Activated T-helper 17 cell treated with anti-CD3 and anti-CD28 coated beads, Interleukin-2, amount 50 U/mL, for 72 hours (primary cell): ENCODE results near the gene IGHMBP2. TPM values are rescaled to one million over a fixed set of nuclear protein-coding genes. Genes with fewer than 3 reads are reported as not detected.

ENCODE experiments used
- ATAC-seq: fragments of 150-1000 bp; cut with Tn5 transposase; replicated peaks from 2 replicates; pipeline ENCODE4 v1.10.0; 2021; ENCODE audit warnings: mild to moderate bottlenecking, moderate library complexity
- H3K27ac Mint-ChIP-seq: one replicate; pipeline ENCODE4 v1.8.0; 2022; ENCODE audit warnings: mixed read lengths
- H3K27me3 Mint-ChIP-seq: one replicate; pipeline ENCODE4 v1.8.0; 2022; ENCODE audit warnings: mixed read lengths
- H3K36me3 Mint-ChIP-seq: one replicate; pipeline ENCODE4 v1.8.0; 2022; ENCODE audit warnings: low read depth, mild to moderate bottlenecking, mixed read lengths
- H3K4me1 Mint-ChIP-seq: one replicate; pipeline ENCODE4 v1.8.0; 2022; ENCODE audit warnings: mixed read lengths
- H3K4me3 Mint-ChIP-seq: one replicate; pipeline ENCODE4 v1.8.0; 2022; ENCODE audit warnings: mild to moderate bottlenecking, mixed read lengths
- H3K9me3 Mint-ChIP-seq: one replicate; pipeline ENCODE4 v1.8.0; 2022; ENCODE audit warnings: mixed read lengths
- total RNA-seq, 2 donors: library from RNA; stranded (reverse); gene quantifications; one replicate each; pipeline ENCODE4 v1.2.3, GENCODE V29; 2022

The IGHMBP2 gene
- total RNA-seq, 2 donors from 2014 or later = 27.2 to 38.3 TPM

DNA sequence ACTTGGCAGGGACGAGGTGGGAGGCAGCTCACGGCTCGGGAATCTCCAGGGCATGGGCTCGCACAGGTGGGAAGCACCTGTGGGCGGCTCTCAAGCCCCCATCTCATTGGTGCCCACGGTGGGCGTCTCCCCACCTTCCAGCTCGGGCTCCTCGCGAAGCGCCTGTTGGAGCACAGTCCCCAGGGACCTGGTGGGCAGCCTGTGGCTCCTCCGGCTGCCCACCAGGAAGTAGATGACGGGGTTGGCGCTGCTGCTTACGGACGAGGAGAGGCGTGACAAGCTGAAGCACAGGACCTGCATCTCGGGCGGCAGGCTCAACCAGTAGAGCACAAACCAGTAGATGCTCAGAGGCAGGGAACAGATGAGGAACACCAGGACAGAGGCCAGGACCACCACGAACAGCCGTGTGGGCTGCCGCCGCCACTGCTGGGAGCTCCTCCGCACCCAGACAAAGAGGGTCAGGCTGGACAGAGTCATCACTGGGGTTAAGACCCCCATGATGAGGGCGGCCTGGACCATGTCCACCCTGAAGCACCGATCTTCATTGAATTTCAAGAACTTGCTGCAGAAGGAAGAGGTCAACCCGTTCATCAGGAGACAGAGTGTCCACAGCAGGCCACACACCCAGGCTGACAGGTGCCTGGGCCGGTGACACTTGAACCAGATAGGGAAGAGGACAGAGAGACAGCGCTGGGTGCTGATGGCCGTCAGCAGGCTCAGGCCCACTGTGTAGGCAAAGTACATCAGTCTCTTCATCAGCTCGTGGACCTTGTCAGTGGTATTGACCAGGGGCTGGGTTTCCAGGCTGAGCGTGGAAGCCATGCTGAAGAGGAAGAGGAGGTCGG, 76.5 kb downstream of the IGHMBP2 start:
- no peaks in the 10 kb centered on the region for H3K9me3 Mint-ChIP-seq
- H3K27ac Mint-ChIP-seq = no peak overlapping the region
- no peaks in the 10 kb centered on the region for H3K4me1 Mint-ChIP-seq
- no peaks in the 10 kb centered on the region for H3K36me3 Mint-ChIP-seq
- no peak overlapping the region for H3K4me3 Mint-ChIP-seq
- no peak for ATAC-seq
- H3K27me3 Mint-ChIP-seq = no peaks in the 10 kb centered on the region

DNA sequence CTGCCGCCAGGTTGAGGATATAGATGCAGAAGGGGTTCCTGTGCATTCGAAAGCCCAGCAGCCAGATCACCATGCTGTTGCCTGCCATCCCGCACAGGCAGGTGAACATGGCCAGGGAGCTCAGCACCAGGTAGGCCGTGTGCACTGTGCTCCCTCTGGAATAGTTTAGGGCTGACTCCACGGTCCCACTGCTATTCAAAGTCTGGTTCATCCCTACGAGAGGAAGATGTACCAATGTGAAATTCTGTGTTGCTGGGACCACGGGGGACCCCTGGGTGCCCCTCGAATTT, 77.0 kb downstream of the IGHMBP2 start, which contains the start of gene MRGPRD:
Gene MRGPRD, minus strand, starts transcription at position 211 of the 290 bp plus-strand sequence. Its CDS starts 0 bp downstream, at position 211.
- Mint-ChIP-seq H3K27ac (no peak within 1 kb of the TSS), H3K4me1 (no peaks in the 10 kb centered on the region), H3K36me3 (no peaks in the 10 kb centered on the region), H3K27me3 (no peaks in the 10 kb centered on the region), H3K9me3 (no peaks in the 10 kb centered on the region), H3K4me3 (no peak within 1 kb of the TSS)
- ATAC-seq = no peak

DNA sequence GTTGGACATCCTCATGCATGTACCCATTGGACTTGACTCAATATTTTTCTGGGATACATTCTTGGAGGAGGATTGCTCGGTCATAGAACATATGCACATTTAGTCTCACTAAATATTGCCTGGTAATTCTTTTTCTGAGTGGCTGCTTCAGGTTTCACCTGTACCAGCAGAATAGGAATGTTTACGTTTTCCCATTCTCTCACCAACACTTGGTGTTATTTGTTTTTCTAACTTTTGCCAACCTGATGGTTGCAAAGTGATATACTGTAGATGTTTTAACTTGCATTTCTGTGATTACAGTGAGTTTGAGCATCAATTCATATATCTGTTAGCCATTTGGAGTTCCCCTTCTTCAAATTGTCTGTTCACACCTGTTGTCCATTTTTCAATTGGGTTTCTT, 78.4 kb downstream of the IGHMBP2 start:
- Mint-ChIP-seq H3K27me3 (peaks cover 7% of the 10 kb centered on the region), H3K4me3 (no peak overlapping the region), H3K36me3 (peaks cover 6% of the 10 kb centered on the region), H3K9me3 (peaks cover 8% of the 10 kb centered on the region), H3K4me1 (no peaks in the 10 kb centered on the region), H3K27ac (no peak overlapping the region)
- ATAC-seq = no peak

DNA sequence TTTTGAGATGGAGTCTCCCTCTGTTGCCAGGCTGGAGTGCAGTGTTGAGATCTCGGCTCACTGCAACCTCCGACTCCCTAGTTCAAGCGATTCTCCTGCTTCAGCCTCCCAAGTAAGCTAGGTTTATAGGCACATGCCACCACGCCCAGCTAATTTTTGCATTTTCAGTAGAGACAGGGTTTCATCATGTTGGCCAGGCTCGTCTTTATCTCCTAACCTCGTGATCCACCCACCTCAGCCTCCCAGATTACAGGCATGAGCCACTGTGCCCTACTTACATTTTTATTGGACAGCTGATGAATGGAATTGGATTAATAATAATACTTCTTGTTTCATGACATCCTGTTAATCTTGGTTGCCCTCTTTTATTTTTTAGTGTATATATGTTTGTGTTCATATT, 80.1 kb downstream of the IGHMBP2 start:
- Mint-ChIP-seq H3K36me3 (peaks cover 6% of the 10 kb centered on the region), H3K4me3 (no peak overlapping the region), H3K27me3 (peaks cover 11% of the 10 kb centered on the region), H3K4me1 (no peaks in the 10 kb centered on the region), H3K9me3 (peaks cover 12% of the 10 kb centered on the region), H3K27ac (no peak overlapping the region)
- no peak for ATAC-seq

DNA sequence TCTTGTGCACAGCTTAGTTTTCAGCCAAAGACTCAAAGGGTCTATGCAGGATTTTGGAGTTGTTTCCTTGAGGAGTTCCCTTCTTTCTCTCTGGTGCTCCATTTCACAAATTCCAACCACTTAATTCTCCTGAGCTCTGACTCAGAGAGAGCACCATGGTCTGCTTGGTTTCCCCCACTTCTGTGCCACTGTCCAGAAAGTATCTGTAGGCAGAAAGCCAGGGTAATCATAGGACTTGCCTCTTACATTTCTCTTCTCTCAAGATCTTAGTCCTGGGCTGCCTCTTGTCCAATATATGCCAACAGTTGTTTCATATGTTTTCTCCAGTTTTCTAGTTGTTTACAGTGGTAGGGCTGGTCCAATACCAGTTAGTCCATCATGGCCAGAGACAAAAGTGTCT, 83.5 kb downstream of the IGHMBP2 start:
- Mint-ChIP-seq H3K27me3 (peaks cover 15% of the 10 kb centered on the region), H3K36me3 (peaks cover 6% of the 10 kb centered on the region), H3K4me3 (no peak overlapping the region), H3K4me1 (no peaks in the 10 kb centered on the region), H3K9me3 (peaks cover 12% of the 10 kb centered on the region), H3K27ac (no peak overlapping the region)
- ATAC-seq = no peak

DNA sequence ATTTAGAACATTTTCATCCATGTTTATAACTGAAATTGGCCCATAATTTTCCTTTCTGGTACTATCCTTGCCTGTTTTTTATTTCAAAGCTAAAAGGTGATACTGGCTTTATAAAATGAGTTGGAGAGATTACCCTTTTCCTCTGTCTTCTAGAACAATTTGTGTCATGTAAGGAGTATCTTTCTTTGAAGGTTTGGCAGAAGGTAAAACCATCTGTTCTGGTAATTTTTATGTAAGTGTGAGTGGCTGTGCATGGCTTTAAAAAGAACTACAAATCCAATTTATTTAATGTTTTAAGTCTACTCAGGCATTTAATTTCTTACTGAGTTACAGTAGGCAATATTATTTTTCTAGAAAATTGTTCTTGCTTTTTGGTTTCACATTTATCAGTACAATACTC, 84.8 kb downstream of the IGHMBP2 start:
- ATAC-seq = no peak
- peaks cover 6% of the 10 kb centered on the region for H3K36me3 Mint-ChIP-seq
- no peak overlapping the region for H3K27ac Mint-ChIP-seq
- peaks cover 12% of the 10 kb centered on the region for H3K9me3 Mint-ChIP-seq
- no peak overlapping the region for H3K4me3 Mint-ChIP-seq
- H3K27me3 Mint-ChIP-seq = peaks cover 18% of the 10 kb centered on the region
- no peaks in the 10 kb centered on the region for H3K4me1 Mint-ChIP-seq

Other genes with a start within 250 kb of the IGHMBP2 start
- gene GAL, start 219.3 kb upstream of the IGHMBP2 start, total RNA-seq = 1 to 10 TPM in 1 of 2 donors, under 1 TPM in 1; 0.66 to 1.6 TPM
- gene TESMIN, start 152.4 kb upstream of the IGHMBP2 start, total RNA-seq = 10 to 100 TPM in 1 of 2 donors, 1 to 10 TPM in 1; 7.7 to 11.8 TPM
- gene CPT1A, start 62.0 kb upstream of the IGHMBP2 start, total RNA-seq = 10 to 100 TPM; 12.9 to 45.0 TPM
- gene MRPL21, start 59 bp upstream of the IGHMBP2 start, total RNA-seq = 10 to 100 TPM; 43.4 to 96.4 TPM
- gene MRGPRD, start 77.1 kb downstream of the IGHMBP2 start, total RNA-seq = not detected
- gene MRGPRF, start 109.4 kb downstream of the IGHMBP2 start, total RNA-seq = not detected
- gene TPCN2, start 145.0 kb downstream of the IGHMBP2 start, total RNA-seq = 10 to 100 TPM; 12.8 to 15.9 TPM